ENCODE measurements around the gene HLA-DOB. TPM values are rescaled to one million over a fixed set of nuclear protein-coding genes. Genes with fewer than 3 reads are reported as not detected.

HLA-DOB gene
- total RNA-seq, 2 donors from 2014 or later: 0.58 to 0.69 TPM

- Histone ChIP-seq H3K27me3 (no peaks in the 10 kb centered on the region), H3K9ac (ENCODE audit: low read depth in 2 of 2, low read length in 2 of 2) (no peak overlapping the region), H3K36me3 (peaks cover 10% of the 10 kb centered on the region), H3K27ac (no peak overlapping the region), H3K4me3 (no peak overlapping the region), H3K4me1 (no peaks in the 10 kb centered on the region), H3K9me3 (no peaks in the 10 kb centered on the region)
- TF ChIP-seq CTCF (IDR thresholded peaks at IDR 0.05): no peak
- intact Hi-C loops (cut with DNase I): no loop called here
- DNase-seq: no peak
Measured at GRCh38 chr6:32830936-32831335, 14.1 kb upstream of the HLA-DOB start.

- no peaks in the 10 kb centered on the region for H3K4me1 ChIP-seq
- peaks cover 10% of the 10 kb centered on the region for H3K36me3 ChIP-seq
- intact Hi-C loops (cut with DNase I): no loop called here
- no peak for TF ChIP-seq CTCF (IDR thresholded peaks at IDR 0.05)
- H3K9ac ChIP-seq (ENCODE audit: low read depth in 2 of 2, low read length in 2 of 2): no peak overlapping the region
- DNase-seq: no peak
- H3K27me3 ChIP-seq: no peaks in the 10 kb centered on the region
- no peak overlapping the region for H3K4me3 ChIP-seq
- H3K27ac ChIP-seq: no peak overlapping the region
- H3K9me3 ChIP-seq: no peaks in the 10 kb centered on the region
Measured at GRCh38 chr6:32830017-32830416, 13.2 kb upstream of the HLA-DOB start.

GRCh38 chr6:32829495-32829894 is 12.7 kb upstream of the HLA-DOB start:
- Histone ChIP-seq H3K4me3 (no peak overlapping the region), H3K27ac (no peak overlapping the region), H3K36me3 (peaks cover 10% of the 10 kb centered on the region), H3K27me3 (no peaks in the 10 kb centered on the region), H3K9me3 (no peaks in the 10 kb centered on the region), H3K9ac (ENCODE audit: low read depth in 2 of 2, low read length in 2 of 2) (no peak overlapping the region), H3K4me1 (no peaks in the 10 kb centered on the region)
- no peak for DNase-seq
- TF ChIP-seq CTCF (IDR thresholded peaks at IDR 0.05): no peak
- intact Hi-C loops (cut with DNase I): loop anchor here (5.0 kb wide), 1 partner anchor 38 kb away; no protein-coding TSS in a partner anchor

GRCh38 chr6:32827025-32827424 is 10.2 kb upstream of the HLA-DOB start:
- H3K4me1 ChIP-seq: no peaks in the 10 kb centered on the region
- no peak for TF ChIP-seq CTCF (IDR thresholded peaks at IDR 0.05)
- intact Hi-C loops (cut with DNase I): loop anchor here (5.0 kb wide), 1 partner anchor 40 kb away; no protein-coding TSS in a partner anchor
- H3K27ac ChIP-seq: no peak overlapping the region
- no peak overlapping the region for H3K4me3 ChIP-seq
- no peaks in the 10 kb centered on the region for H3K9me3 ChIP-seq
- no peak for DNase-seq
- H3K9ac ChIP-seq (ENCODE audit: low read depth in 2 of 2, low read length in 2 of 2): no peak overlapping the region
- no peaks in the 10 kb centered on the region for H3K27me3 ChIP-seq
- H3K36me3 ChIP-seq: peaks cover 10% of the 10 kb centered on the region

GRCh38 chr6:32825966-32826365 is 9.2 kb upstream of the HLA-DOB start:
- Histone ChIP-seq H3K4me1 (no peaks in the 10 kb centered on the region), H3K36me3 (peaks cover 10% of the 10 kb centered on the region), H3K9me3 (no peaks in the 10 kb centered on the region), H3K4me3 (no peak overlapping the region), H3K9ac (ENCODE audit: low read depth in 2 of 2, low read length in 2 of 2) (no peak overlapping the region), H3K27me3 (no peaks in the 10 kb centered on the region), H3K27ac (no peak overlapping the region)
- peak; percentile 4 for TF ChIP-seq CTCF (IDR thresholded peaks at IDR 0.05)
- no peak for DNase-seq
- intact Hi-C loops (cut with DNase I): loop anchor here (5.0 kb wide), 1 partner anchor 41 kb away; no protein-coding TSS in a partner anchor
